MM.1S (cell line): Measurements from ENCODE around the gene EYA2.

ENCODE experiments used
- CTCF ChIP-seq: fragments of 300-600 bp; sonication (generic); IDR thresholded peaks from 2 replicates; pipeline ENCODE4 v1.5.1; 2016; ENCODE audit warnings: antibody characterized with exemption, low read length, mixed read lengths
- EZH2 ChIP-seq: fragments of 300-600 bp; sonication (generic); optimal IDR thresholded peaks from 2 replicates; pipeline ENCODE3; 2017; ENCODE audit warnings: low read depth, mild to moderate bottlenecking, antibody characterized with exemption, low read length, mixed read lengths

GRCh38 chr20:47209982-47210381 lies 315.3 kb downstream of the EYA2 start:
- TF ChIP-seq CTCF (no peak), EZH2 (no peak)
